ENCODE results near the gene GABRP.
"Not testable (repeated sequence)": the region's sequence is repeated elsewhere in the genome, so short reads cannot be mapped to it uniquely, and the experiment has no call there.

Gene GABRP

DNA sequence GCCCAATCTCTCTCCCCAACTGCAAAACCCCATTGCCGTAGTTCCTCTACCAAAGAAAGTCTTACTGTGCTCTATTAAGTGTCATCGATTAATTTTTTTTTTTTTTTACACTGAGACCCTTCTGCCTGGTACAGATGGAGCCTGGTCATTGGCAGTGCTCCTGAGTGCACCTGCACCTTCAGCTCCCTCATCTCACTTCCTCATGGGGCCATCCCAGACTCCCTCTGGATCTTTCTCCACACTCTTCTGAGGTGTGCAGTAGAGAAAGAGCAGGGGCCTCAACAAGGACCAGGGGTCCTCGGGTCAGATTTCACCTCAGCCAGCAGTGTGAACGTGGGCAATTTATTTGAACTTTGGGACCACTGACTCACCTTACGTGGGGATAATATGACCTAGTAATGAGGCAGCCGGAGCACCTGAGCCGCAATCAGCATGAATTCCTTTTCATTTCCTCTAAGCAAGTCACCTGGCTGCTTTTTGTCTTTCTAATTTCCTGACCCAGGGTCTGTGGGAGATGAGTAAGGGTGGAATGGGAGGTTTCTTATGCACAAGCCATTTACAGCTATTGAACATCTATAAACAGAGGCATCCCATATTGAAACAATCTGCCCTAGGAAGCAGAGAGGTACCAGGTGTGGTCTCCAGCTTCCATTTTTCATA lies 22.3 kb upstream of the GABRP start:
- intact Hi-C loops (cut with micrococcal nuclease): no loop called here
- Mint-ChIP-seq H3K4me1 (ENCODE audit: low read depth) (peaks cover 4% of the 10 kb centered on the region), H3K4me3 (no peak overlapping the region), H3K27ac (no peak overlapping the region), H3K27me3 (peaks cover 11% of the 10 kb centered on the region), H3K36me3 (ENCODE audit: low read depth) (no peaks in the 10 kb centered on the region), H3K9me3 (no peaks in the 10 kb centered on the region)

DNA sequence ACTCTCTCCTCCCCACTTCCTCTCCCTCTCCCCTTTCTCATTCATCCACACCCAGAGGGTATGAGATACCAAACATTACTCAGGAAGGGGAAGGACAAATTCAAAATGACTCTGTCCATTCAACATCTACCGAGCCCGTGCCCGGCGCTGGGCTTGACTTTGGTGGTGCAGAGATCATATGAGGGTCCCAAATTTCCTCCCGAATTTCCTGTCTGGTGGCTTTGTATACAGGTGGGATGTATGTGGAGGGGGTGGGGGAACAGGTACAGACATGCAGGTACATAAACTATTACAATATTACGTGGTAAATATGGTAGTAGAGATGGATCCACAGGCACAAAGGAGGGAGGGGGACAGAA lies 21.8 kb upstream of the GABRP start:
- no peaks in the 10 kb centered on the region for H3K4me1 Mint-ChIP-seq (ENCODE audit: low read depth)
- no peaks in the 10 kb centered on the region for H3K9me3 Mint-ChIP-seq
- H3K27me3 Mint-ChIP-seq: peaks cover 11% of the 10 kb centered on the region
- H3K36me3 Mint-ChIP-seq (ENCODE audit: low read depth): no peaks in the 10 kb centered on the region
- H3K27ac Mint-ChIP-seq: no peak overlapping the region
- H3K4me3 Mint-ChIP-seq: no peak overlapping the region
- intact Hi-C loops (cut with micrococcal nuclease): no loop called here

GRCh38 chr5:170762298-170762697 lies 21.2 kb upstream of the GABRP start:
- H3K4me3 Mint-ChIP-seq; H3K4me1 Mint-ChIP-seq (ENCODE audit: low read depth); H3K27ac Mint-ChIP-seq; intact Hi-C loops (cut with micrococcal nuclease); H3K36me3 Mint-ChIP-seq (ENCODE audit: low read depth); H3K9me3 Mint-ChIP-seq: not testable (repeated sequence)
- H3K27me3 Mint-ChIP-seq: peaks cover 11% of the 10 kb centered on the region

- H3K4me1 Mint-ChIP-seq (ENCODE audit: low read depth); H3K36me3 Mint-ChIP-seq (ENCODE audit: low read depth); intact Hi-C loops (cut with micrococcal nuclease); H3K27ac Mint-ChIP-seq; H3K4me3 Mint-ChIP-seq; H3K9me3 Mint-ChIP-seq: not testable (repeated sequence)
- H3K27me3 Mint-ChIP-seq: peaks cover 12% of the 10 kb centered on the region
These were observed 17.7 kb upstream of the GABRP start for GRCh38 chr5:170765868-170766267.

DNA sequence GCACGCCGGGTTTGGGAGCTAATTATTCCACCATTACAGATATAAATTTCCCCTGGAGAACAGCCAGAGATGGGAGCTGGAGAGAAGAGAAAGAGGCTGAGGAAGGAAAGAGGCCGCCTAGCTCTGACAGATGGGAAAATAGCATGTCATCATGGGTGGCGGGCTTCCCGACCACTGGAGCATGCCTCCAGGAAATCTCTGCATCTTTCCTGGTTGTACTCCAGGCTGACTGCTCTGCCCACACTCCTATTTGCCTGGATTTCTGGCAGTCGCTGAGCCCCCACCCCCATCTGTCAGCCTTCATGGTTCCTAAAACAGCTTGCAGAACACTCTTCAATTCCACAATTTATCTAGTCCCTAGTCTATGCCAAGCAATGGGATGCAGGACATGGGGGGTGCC lies 14.3 kb upstream of the GABRP start:
- H3K36me3 Mint-ChIP-seq (ENCODE audit: low read depth): no peaks in the 10 kb centered on the region
- intact Hi-C loops (cut with micrococcal nuclease): no loop called here
- no peaks in the 10 kb centered on the region for H3K9me3 Mint-ChIP-seq
- H3K4me1 Mint-ChIP-seq (ENCODE audit: low read depth): no peaks in the 10 kb centered on the region
- H3K4me3 Mint-ChIP-seq: no peak overlapping the region
- peaks cover 11% of the 10 kb centered on the region for H3K27me3 Mint-ChIP-seq
- H3K27ac Mint-ChIP-seq: no peak overlapping the region

DNA sequence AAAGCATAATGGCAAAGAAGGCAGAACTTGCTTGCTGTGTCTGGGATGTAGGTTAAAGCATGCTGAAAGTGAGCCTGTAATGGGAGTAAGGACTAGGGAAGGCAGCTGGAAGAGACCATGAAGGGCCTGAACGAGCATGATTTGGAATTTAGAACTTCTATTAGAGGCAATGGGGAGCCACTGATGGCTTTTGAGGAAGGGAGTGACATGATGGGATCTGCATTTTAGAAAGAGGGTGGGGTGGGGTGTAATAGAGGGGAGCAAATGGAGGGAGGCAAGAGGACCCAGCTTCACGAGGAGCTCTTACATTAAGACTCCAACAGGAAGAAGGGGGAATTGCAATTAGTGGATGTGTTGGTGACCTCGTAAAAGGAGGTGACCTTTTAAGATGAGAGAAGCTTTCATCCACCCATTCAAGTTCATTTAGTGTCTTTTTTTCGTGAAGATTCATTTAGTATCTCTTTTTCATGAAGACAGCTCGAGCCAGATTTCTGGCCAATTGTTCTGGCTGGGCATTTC lies 13.6 kb upstream of the GABRP start:
- Mint-ChIP-seq H3K4me3 (no peak overlapping the region), H3K4me1 (ENCODE audit: low read depth) (no peaks in the 10 kb centered on the region), H3K27ac (no peak overlapping the region), H3K9me3 (no peaks in the 10 kb centered on the region), H3K36me3 (ENCODE audit: low read depth) (no peaks in the 10 kb centered on the region), H3K27me3 (peaks cover 13% of the 10 kb centered on the region)
- intact Hi-C loops (cut with micrococcal nuclease): no loop called here

- Mint-ChIP-seq H3K4me3 (no peak overlapping the region), H3K36me3 (ENCODE audit: low read depth) (no peaks in the 10 kb centered on the region), H3K27ac (no peak overlapping the region), H3K9me3 (no peaks in the 10 kb centered on the region), H3K4me1 (ENCODE audit: low read depth) (no peaks in the 10 kb centered on the region), H3K27me3 (peaks cover 13% of the 10 kb centered on the region)
- intact Hi-C loops (cut with micrococcal nuclease): no loop called here
These were observed 12.0 kb upstream of the GABRP start for GRCh38 chr5:170771496-170771895.

GRCh38 chr5:170773024-170773985 lies 10.2 kb upstream of the GABRP start:
- Mint-ChIP-seq H3K9me3 (no peaks in the 10 kb centered on the region), H3K27ac (no peak overlapping the region), H3K36me3 (ENCODE audit: low read depth) (no peaks in the 10 kb centered on the region), H3K4me1 (ENCODE audit: low read depth) (no peaks in the 10 kb centered on the region), H3K4me3 (no peak overlapping the region), H3K27me3 (peaks cover 14% of the 10 kb centered on the region)
- intact Hi-C loops (cut with micrococcal nuclease): no loop called here

DNA sequence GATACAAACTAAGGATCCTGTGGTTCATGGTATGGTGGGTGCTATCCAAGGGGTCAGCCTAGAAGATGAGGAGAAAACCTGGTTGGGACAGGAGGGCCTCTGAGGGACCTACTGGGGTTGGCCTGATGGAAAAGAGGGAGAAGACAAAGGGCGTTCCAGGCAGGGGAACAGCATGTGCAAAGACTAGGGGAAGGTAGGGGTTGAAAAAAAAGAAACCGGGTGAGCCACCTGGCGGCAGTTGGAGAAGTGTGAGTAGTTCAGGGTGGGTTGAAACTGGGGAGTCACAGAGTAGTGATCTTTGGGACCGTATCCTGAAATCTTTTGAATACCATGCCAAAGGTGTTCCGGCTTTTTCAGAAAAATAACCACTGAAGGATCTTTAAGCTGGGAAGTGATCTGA lies 8.7 kb upstream of the GABRP start:
- intact Hi-C loops (cut with micrococcal nuclease): no loop called here
- Mint-ChIP-seq H3K4me3 (no peak overlapping the region), H3K27me3 (peaks cover 9% of the 10 kb centered on the region), H3K4me1 (ENCODE audit: low read depth) (no peaks in the 10 kb centered on the region), H3K9me3 (no peaks in the 10 kb centered on the region), H3K27ac (no peak overlapping the region), H3K36me3 (ENCODE audit: low read depth) (no peaks in the 10 kb centered on the region)

DNA sequence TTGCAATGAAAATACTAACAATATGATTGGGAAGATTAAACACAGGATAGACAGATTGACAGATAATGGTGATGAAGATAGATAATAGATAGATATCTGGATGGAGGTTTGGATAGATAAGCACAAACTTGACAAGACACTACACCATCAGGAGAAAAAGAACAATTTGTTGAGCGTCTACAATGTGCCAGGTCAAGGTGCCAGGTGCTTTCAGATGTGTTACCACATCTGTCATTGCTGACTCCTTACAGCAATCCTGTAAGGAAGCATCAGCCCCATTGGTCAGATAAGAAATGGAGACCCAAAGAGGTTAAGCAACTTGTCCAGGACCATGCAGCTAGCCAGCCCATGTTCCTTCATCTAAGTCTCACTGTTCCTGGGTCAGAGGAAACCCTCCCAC lies 1.6 kb upstream of the GABRP start:
- H3K9me3 Mint-ChIP-seq: no peaks in the 10 kb centered on the region
- intact Hi-C loops (cut with micrococcal nuclease): no loop called here

GRCh38 chr5:170782438-170782837 lies 1.1 kb upstream of the GABRP start:
- intact Hi-C loops (cut with micrococcal nuclease): no loop called here
- H3K27ac Mint-ChIP-seq: no peak overlapping the region
- no peak overlapping the region for H3K4me3 Mint-ChIP-seq
- H3K9me3 Mint-ChIP-seq: no peaks in the 10 kb centered on the region
- no peaks in the 10 kb centered on the region for H3K4me1 Mint-ChIP-seq (ENCODE audit: low read depth)
- H3K36me3 Mint-ChIP-seq (ENCODE audit: low read depth): no peaks in the 10 kb centered on the region
- peaks cover 2% of the 10 kb centered on the region for H3K27me3 Mint-ChIP-seq

More for the DNA sequence above, 1.6 kb upstream of the GABRP start:
- Mint-ChIP-seq H3K4me3 (no peak overlapping the region), H3K4me1 (ENCODE audit: low read depth) (no peaks in the 10 kb centered on the region), H3K27ac (no peak overlapping the region), H3K36me3 (ENCODE audit: low read depth) (no peaks in the 10 kb centered on the region), H3K27me3 (peaks cover 2% of the 10 kb centered on the region)

DNA sequence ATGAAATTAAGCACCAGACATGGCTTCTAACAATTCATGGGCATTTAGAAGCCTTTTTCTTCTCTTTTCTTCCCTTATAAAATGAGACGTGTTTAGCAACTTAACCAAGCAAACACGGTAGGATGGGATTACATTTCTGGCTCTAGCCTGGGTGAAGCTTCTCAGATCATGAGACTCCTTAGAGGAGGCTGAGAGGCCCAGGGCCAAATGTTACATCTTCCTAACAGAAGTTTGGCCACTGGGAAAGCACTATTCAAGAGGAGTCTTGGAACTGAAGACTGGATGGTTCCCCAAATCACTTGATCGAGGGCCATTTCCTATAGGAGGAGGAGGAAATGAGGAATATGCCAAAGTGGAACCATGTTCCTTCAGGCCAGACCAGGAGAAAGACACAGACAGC lies 1.9 kb downstream of the GABRP start:
- Mint-ChIP-seq H3K27ac (no peak overlapping the region), H3K4me1 (ENCODE audit: low read depth) (no peaks in the 10 kb centered on the region), H3K27me3 (no peaks in the 10 kb centered on the region), H3K36me3 (ENCODE audit: low read depth) (no peaks in the 10 kb centered on the region), H3K4me3 (no peak overlapping the region), H3K9me3 (no peaks in the 10 kb centered on the region)
- intact Hi-C loops (cut with micrococcal nuclease): no loop called here

GRCh38 chr5:170787216-170787615 lies 3.7 kb downstream of the GABRP start:
- Mint-ChIP-seq H3K9me3 (no peaks in the 10 kb centered on the region), H3K27ac (no peak overlapping the region), H3K36me3 (ENCODE audit: low read depth) (no peaks in the 10 kb centered on the region), H3K4me1 (ENCODE audit: low read depth) (no peaks in the 10 kb centered on the region), H3K4me3 (no peak overlapping the region), H3K27me3 (no peaks in the 10 kb centered on the region)
- intact Hi-C loops (cut with micrococcal nuclease): no loop called here

GRCh38 chr5:170788626-170789304 lies 5.2 kb downstream of the GABRP start:
- Mint-ChIP-seq H3K27ac (no peak overlapping the region), H3K9me3 (no peaks in the 10 kb centered on the region), H3K4me3 (no peak overlapping the region), H3K36me3 (ENCODE audit: low read depth) (no peaks in the 10 kb centered on the region), H3K4me1 (ENCODE audit: low read depth) (no peaks in the 10 kb centered on the region), H3K27me3 (no peaks in the 10 kb centered on the region)
- intact Hi-C loops (cut with micrococcal nuclease): no loop called here
